Astrocyte (in vitro differentiated cells and primary cell): ENCODE results near the gene EML6. TPM values are rescaled to one million over a fixed set of nuclear protein-coding genes. Genes with fewer than 3 reads are reported as not detected.

Experiments used
- DNase-seq: peaks from one replicate; pipeline ENCODE4 v3.0.0-alpha.2; 2010; ENCODE audit warnings: low read depth
- FAIRE-seq: peaks from 2 replicates; lab custom pipeline; 2011; peaks lifted over from hg19 to GRCh38; lab: Jason Lieb, UNC
- H2AFZ ChIP-seq: 2 replicates; pipeline ENCODE4 v1.6.0; 2012; ENCODE audit warnings: low read depth, low read length, inconsistent platforms
- H3K27ac ChIP-seq: 2 replicates; pipeline ENCODE4 v1.5.1; 2011; ENCODE audit warnings: low read depth, low read length, inconsistent platforms
- H3K27me3 ChIP-seq: 2 replicates; pipeline ENCODE4 v1.6.0; 2011; ENCODE audit warnings: low read length, inconsistent platforms; ENCODE audit not compliant: insufficient read depth
- H3K36me3 ChIP-seq: 2 replicates; pipeline ENCODE4 v1.5.1; 2011; ENCODE audit warnings: low read length, inconsistent platforms; ENCODE audit not compliant: insufficient read depth
- H3K4me1 ChIP-seq: 2 replicates; pipeline ENCODE4 v1.5.1; 2011; ENCODE audit warnings: low read length, inconsistent platforms; ENCODE audit not compliant: insufficient read depth
- H3K4me2 ChIP-seq: 2 replicates; pipeline ENCODE4 v1.6.0; 2012; ENCODE audit warnings: low read length, inconsistent platforms
- H3K4me3 ChIP-seq: 2 replicates; pipeline ENCODE4 v1.5.1; 2011; ENCODE audit warnings: low read depth, mild to moderate bottlenecking, low read length, inconsistent platforms; ENCODE audit not compliant: insufficient read depth
- H3K79me2 ChIP-seq: 2 replicates; pipeline ENCODE4 v1.6.0; 2012; ENCODE audit warnings: mild to moderate bottlenecking, low read length, inconsistent platforms; ENCODE audit not compliant: insufficient read depth
- H3K9ac ChIP-seq: 2 replicates; pipeline ENCODE4 v1.6.0; 2012; ENCODE audit warnings: mild to moderate bottlenecking, low read length, inconsistent platforms
- H3K9me3 ChIP-seq: 2 replicates; pipeline ENCODE4 v1.5.1; 2012; ENCODE audit warnings: low read depth, mild to moderate bottlenecking, low read length, inconsistent platforms; ENCODE audit not compliant: insufficient read depth
- H4K20me1 ChIP-seq: 2 replicates; pipeline ENCODE4 v1.6.0; 2012; ENCODE audit warnings: low read length, inconsistent platforms; ENCODE audit not compliant: insufficient read depth
- H3K27ac Mint-ChIP-seq: one replicate; pipeline ENCODE4 v1.8.0; 2021; ENCODE audit warnings: mild to moderate bottlenecking, mixed read lengths; ENCODE audit not compliant: unreplicated experiment
- H3K27me3 Mint-ChIP-seq: one replicate; pipeline ENCODE4 v1.8.0; 2021; ENCODE audit warnings: low read depth, mixed read lengths; ENCODE audit not compliant: unreplicated experiment
- H3K36me3 Mint-ChIP-seq: one replicate; pipeline ENCODE4 v1.8.0; 2021; ENCODE audit warnings: low read depth, mixed read lengths; ENCODE audit not compliant: unreplicated experiment
- H3K4me1 Mint-ChIP-seq: one replicate; pipeline ENCODE4 v1.8.0; 2021; ENCODE audit warnings: low read depth, mixed read lengths; ENCODE audit not compliant: unreplicated experiment
- H3K4me3 Mint-ChIP-seq: one replicate; pipeline ENCODE4 v1.8.0; 2021; ENCODE audit warnings: mild to moderate bottlenecking, moderate library complexity, mixed read lengths; ENCODE audit not compliant: unreplicated experiment
- H3K9me3 Mint-ChIP-seq: one replicate; pipeline ENCODE4 v1.8.0; 2021; ENCODE audit warnings: mild to moderate bottlenecking, mixed read lengths; ENCODE audit not compliant: unreplicated experiment
- EZH2 ChIP-seq: IDR thresholded peaks from 2 replicates; pipeline ENCODE4 v1.6.1; 2012; ENCODE audit warnings: mild to moderate bottlenecking, low read length, inconsistent platforms; ENCODE audit not compliant: insufficient read depth
- total RNA-seq: library from RNA; stranded (reverse); gene quantifications from 2 replicates; pipeline ENCODE4 v1.2.1, GENCODE V29; 2021
- TF ChIP-seq, protein P1 (sequence below): IDR thresholded peaks from 2 replicates; pipeline ENCODE4 v1.5.1; 2011; ENCODE audit warnings: low read depth, mild to moderate bottlenecking, inconsistent platforms, low read length, moderate library complexity; ENCODE audit not compliant: insufficient read depth

EML6 gene
- total RNA-seq, 1 donor from 2014 or later = 0.23 TPM

DNA sequence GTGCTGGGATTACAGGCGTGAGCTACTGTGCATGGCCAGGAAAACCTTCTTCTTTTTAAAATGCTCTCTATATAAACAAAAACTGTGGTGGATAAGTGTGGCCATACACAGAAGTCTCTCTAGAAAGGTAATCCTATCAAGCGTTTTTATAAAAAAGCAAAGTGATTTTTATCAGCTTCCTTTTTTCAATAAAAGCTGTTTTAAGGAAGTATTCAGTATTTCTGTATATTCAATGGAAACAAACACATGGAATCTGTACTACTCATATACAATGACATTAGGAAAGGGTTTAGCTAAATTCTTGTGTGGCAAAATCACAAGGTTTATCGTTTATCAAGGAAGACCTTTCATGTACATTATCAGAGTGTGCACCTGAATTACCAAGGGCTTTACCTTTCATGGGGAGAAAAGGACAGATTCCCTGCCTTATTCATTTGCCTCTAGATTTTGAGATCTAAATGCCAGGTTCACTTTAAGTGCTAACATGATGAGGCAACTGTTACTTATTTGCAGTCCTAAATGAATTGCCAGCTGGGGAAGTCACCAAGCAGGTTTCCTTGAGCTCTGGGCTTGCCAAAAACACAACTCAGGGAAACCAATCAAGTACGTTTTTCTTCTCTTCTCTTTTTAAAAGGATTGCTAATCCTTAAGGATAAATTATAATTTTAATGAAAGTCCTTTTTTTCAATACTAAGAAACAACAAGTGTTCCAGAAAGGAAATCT lies 256.0 kb downstream of the EML6 start:
- Histone ChIP-seq H3K27ac (no peak overlapping the region), H4K20me1 (peaks cover 94% of the 10 kb centered on the region)

DNA sequence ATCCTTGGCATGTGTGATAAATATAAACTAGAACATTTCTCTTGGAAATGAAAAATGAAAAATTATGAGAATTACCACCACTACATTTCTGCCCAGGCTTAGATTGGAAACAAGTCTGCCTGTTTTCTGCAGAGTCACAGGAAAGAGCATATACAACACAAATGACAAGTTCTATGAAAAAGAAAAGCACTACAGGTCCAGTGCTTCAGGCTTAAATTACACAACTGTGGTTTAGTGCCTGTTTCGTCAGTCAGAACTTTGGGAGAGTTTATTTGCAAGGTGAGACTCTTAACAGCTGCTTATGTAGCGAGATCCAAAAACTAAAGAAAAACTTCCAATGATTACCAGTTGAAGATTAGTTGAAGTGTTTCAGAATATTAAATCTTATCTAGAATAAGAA lies 257.9 kb downstream of the EML6 start:
- H3K79me2 ChIP-seq = peaks cover 98% of the 10 kb centered on the region
- Mint-ChIP-seq H3K4me3 (no peak overlapping the region), H3K4me1 (peaks cover 33% of the 10 kb centered on the region), H3K27me3 (no peaks in the 10 kb centered on the region), H3K27ac (no peak overlapping the region), H3K36me3 (peaks cover 24% of the 10 kb centered on the region), H3K9me3 (no peaks in the 10 kb centered on the region)
- no peak for DNase-seq
- H3K27me3 ChIP-seq = no peaks in the 10 kb centered on the region
- H3K9me3 ChIP-seq = no peaks in the 10 kb centered on the region
- no peak for TF ChIP-seq EZH2
- TF ChIP-seq, protein P1, sequence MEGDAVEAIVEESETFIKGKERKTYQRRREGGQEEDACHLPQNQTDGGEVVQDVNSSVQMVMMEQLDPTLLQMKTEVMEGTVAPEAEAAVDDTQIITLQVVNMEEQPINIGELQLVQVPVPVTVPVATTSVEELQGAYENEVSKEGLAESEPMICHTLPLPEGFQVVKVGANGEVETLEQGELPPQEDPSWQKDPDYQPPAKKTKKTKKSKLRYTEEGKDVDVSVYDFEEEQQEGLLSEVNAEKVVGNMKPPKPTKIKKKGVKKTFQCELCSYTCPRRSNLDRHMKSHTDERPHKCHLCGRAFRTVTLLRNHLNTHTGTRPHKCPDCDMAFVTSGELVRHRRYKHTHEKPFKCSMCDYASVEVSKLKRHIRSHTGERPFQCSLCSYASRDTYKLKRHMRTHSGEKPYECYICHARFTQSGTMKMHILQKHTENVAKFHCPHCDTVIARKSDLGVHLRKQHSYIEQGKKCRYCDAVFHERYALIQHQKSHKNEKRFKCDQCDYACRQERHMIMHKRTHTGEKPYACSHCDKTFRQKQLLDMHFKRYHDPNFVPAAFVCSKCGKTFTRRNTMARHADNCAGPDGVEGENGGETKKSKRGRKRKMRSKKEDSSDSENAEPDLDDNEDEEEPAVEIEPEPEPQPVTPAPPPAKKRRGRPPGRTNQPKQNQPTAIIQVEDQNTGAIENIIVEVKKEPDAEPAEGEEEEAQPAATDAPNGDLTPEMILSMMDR = no peak
- H3K9ac ChIP-seq = no peak overlapping the region
- H3K4me1 ChIP-seq = peaks cover 17% of the 10 kb centered on the region
- H3K4me2 ChIP-seq = no peak overlapping the region
- no peak overlapping the region for H3K27ac ChIP-seq
- no peak for FAIRE-seq
- H2AFZ ChIP-seq = no peak overlapping the region
- H4K20me1 ChIP-seq = peaks cover 94% of the 10 kb centered on the region
- H3K36me3 ChIP-seq = peaks cover 54% of the 10 kb centered on the region
- H3K4me3 ChIP-seq = no peak overlapping the region

More for the DNA sequence above, 256.0 kb downstream of the EML6 start:
- H3K36me3 Mint-ChIP-seq = peaks cover 26% of the 10 kb centered on the region
- no peak overlapping the region for H3K4me2 ChIP-seq
- no peak overlapping the region for H3K4me3 ChIP-seq
- no peak overlapping the region for H2AFZ ChIP-seq
- H3K4me1 Mint-ChIP-seq = peaks cover 46% of the 10 kb centered on the region
- H3K9me3 ChIP-seq = no peaks in the 10 kb centered on the region
- no peaks in the 10 kb centered on the region for H3K9me3 Mint-ChIP-seq
- no peak for TF ChIP-seq EZH2
- TF ChIP-seq, protein P1 = no peak
- H3K27me3 ChIP-seq = no peaks in the 10 kb centered on the region
- H3K79me2 ChIP-seq = peaks cover 98% of the 10 kb centered on the region
- H3K27me3 Mint-ChIP-seq = no peaks in the 10 kb centered on the region
- no peak overlapping the region for H3K9ac ChIP-seq
- no peak overlapping the region for H3K27ac Mint-ChIP-seq
- DNase-seq = no peak
- no peak overlapping the region for H3K4me3 Mint-ChIP-seq
- FAIRE-seq = no peak
- peaks cover 17% of the 10 kb centered on the region for H3K4me1 ChIP-seq
- H3K36me3 ChIP-seq = peaks cover 52% of the 10 kb centered on the region
